ENCODE data around the gene CEP295NL.
"Not testable (repeated sequence)": the region's sequence is repeated elsewhere in the genome, so short reads cannot be mapped to it uniquely, and the experiment has no call there.

The CEP295NL gene

GRCh38 chr17:78905116-78905515, 2.1 kb upstream of the CEP295NL start:
- no peak for DNase-seq (ENCODE audit: low spot score)

GRCh38 chr17:78904371-78904770, 1.4 kb upstream of the CEP295NL start:
- no peak for DNase-seq (ENCODE audit: low spot score)

DNA sequence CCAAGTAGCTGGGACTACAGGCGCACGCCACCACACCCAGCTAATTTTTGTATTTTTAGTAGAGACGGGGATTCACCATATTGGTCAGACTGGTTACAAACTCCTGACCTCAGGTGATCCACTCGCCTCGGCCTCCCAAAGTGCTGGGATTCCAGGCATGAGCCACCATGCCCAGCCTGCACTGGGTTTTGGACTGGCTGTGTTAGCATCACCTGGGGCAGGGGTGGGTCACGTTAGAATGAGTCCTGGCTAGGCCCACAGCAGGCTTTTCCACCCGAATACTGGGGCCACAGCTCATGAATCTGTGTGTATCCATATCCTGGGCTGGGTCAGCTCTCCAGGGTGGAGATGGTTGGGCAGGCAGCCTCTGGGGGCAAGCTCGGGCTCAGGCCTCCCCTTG, 770 bp downstream of the CEP295NL start:
- not testable (repeated sequence) for DNase-seq (ENCODE audit: low spot score)

DNA sequence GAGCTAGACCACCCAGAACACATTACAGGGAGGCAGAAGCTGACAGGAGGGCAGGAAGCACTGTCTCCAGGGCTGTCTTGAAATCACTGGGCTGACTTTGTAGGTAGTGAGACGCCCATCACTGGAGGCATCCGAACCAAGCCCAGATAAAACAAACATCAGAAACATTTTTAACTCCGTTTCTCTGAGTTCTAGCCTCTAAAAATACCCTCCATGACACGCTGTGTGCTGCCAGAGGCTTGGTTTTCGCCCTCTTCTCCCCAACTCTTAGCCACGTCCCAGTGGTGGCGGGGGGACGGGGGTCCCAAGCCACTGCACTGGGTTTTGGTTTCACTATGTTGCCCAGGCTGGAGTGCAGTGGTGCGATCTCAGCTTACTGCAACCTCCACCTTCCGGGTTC, 1.2 kb downstream of the CEP295NL start:
- no peak for DNase-seq (ENCODE audit: low spot score)

- DNase-seq (ENCODE audit: low spot score), result no peak
Observed at GRCh38 chr17:78900816-78901215, 2.2 kb downstream of the CEP295NL start.

GRCh38 chr17:78899361-78900260, 3.4 kb downstream of the CEP295NL start:
- DNase-seq (ENCODE audit: low spot score), result no peak

DNA sequence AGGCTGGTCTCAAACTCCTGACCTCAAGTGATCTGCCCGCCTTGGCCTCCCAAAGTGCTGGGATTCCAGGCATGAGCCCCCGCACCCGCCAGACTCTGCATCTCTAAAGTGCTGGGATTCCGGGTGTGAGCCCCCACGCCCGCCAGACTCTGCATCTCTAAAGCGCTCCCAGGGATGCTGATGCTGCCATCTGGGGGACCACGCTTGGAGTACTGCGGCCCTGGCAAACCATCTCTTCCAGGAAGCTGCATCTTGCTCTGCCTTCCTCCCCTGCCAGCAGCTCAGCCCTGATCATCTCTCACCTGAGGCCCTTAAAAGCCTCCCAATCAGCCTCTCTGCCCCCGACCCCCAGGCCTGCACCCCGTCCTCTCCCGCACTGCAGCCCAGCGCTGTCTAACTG, 4.1 kb downstream of the CEP295NL start:
- no peak for DNase-seq (ENCODE audit: low spot score)

GRCh38 chr17:78898075-78898836, 4.7 kb downstream of the CEP295NL start:
- no peak for DNase-seq (ENCODE audit: low spot score)

DNA sequence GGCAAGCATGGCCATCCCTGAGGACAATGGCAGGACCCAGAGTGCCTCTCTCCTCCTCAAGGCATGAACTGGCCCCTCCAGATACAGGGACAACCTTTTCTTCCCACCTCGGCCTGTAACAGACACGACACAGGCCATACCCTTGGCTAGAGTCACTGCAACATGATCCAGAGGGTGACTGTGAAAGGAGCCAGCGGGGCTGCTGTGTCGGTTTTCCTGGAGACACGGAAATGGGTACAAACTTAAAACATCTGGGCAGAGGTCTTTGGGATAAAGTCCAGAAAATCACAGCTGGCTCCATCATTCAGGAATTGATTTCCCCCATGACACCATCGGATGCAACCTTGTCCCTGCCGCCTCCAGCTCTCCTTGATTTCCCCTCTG, 5.3 kb downstream of the CEP295NL start:
- no peak for DNase-seq (ENCODE audit: low spot score)

DNA sequence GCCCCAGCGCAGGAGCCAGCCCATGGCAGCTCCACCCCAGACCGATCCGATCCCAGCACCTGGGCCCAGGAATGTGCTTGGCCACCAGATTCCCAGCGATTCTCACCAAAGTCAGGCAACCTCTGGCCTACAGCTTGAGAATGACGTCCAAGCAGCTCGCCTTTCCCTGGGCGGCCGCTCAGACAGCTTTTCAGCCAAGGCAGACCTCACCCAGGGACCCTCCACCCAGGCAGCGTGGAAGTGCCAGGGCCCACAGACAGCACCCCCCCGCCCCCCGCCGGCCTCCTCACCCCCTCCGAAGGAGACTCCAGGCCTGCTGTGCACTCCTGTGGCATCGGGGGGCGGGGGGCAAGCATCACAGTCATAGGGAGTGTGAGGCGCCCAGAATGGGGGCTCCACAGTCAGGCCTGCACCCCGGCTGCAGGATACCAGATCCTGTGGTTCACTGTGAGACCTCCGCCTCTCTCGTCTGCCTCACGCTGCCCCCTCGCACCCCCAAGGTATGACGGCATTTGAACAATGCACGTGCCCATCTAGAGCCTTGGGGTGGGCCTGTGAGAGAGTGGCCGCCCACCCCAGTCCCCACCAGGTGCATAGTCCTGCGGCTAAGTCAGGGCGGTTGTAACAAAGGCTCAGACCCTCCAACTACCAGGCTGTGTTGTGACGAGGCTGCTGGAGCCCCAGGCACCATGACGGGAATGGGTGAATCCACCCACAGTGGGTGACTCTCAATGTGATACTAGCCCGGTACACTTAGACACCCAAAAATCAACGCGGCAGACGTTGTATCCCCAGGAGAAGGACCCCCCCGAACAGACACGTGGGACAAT, 6.0 kb downstream of the CEP295NL start:
- no peak for DNase-seq (ENCODE audit: low spot score)

GRCh38 chr17:78896091-78896833, 6.7 kb downstream of the CEP295NL start:
- no peak for DNase-seq (ENCODE audit: low spot score)

GRCh38 chr17:78895322-78895721, 7.7 kb downstream of the CEP295NL start:
- DNase-seq (ENCODE audit: low spot score), result no peak

DNA sequence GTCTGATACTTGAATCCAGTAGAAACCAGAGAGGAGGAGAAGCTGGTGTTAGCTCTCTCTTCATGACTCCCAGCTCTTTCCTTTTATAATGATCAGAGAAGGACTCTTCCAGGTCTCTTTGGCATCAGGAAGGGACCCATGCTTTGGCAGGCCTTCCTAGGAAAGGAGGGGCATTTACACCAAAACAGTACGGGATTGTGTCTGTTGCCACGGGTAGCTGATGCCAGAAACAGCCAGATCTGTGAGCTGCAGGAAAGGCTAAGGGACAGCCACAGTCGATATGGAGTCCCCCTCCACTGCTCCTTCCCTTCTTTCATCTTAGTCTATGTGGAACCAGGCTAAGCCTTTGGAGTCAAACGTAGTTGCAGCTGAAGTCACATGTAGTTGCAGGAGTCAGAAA, 9.3 kb downstream of the CEP295NL start:
- no peak for DNase-seq (ENCODE audit: low spot score)

DNA sequence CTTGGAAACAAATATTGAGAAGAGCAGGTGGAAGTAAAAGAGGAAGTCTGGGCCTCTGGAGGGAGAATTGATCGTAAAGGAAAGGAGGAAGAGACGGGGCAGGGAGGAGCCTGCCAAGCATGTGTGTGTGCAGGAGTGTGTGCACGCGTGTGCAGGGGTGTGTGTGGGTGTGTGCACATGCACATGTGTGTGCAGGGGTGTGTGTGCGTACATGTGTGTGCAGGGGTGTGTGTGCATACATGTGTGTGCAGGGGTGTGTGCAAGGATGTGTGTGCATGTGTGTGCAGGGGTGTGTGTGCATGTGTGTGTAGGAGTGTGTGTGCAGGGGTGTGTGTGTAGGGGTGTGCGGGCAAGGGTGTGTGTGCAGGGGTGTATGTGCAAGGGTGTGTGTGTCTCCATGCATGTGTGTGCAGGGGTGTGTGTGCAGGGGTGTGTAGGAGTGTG, 10.0 kb downstream of the CEP295NL start:
- DNase-seq (ENCODE audit: low spot score), result no peak

- no peak for DNase-seq (ENCODE audit: low spot score)
Observed at GRCh38 chr17:78892520-78892919, 10.5 kb downstream of the CEP295NL start.

GRCh38 chr17:78892062-78892456, 10.9 kb downstream of the CEP295NL start:
- DNase-seq (ENCODE audit: low spot score), result no peak

- no peak for DNase-seq (ENCODE audit: low spot score)
Observed at GRCh38 chr17:78891406-78892061, 11.5 kb downstream of the CEP295NL start.

DNA sequence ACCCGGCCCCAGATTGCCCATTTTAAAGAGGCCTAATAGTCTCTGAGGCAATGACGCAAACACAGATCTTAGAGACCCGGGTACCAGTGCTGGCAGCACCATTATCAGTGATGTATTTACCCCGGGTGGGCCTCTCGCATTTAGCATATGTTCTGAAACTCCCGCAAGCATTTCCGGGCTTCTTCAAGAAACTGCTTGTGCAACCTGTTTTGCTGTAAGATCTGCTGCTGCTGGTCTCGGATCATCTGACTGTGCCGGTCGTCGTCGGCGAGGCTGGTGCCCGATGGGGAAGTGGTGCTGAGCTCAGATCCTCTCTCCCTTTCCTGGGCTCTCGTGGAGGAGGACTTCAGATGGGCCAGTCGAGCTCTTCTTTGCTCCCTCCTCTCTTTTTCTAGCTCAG, 12.5 kb downstream of the CEP295NL start:
- peak; percentile 70 for DNase-seq (ENCODE audit: low spot score)

DNA sequence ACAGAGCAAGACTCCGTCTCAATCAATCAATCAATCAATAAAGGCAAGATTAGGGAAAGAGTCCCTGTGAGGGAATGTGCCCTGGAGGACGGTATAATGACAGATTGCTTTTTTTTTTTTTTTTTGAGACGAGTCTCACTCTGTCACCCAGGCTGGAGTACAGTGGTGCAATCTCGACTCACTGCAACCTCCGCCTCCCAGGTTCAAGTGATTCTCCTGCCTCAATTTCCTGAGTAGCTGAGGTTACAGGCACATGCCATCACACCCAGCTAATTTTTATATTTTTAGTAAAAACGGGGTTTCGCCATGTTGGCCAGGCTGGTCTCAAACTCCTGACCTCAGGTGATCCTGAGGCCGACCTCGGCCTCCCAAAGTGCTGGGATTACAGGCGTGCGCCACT, 12.9 kb downstream of the CEP295NL start:
- not testable (repeated sequence) for DNase-seq (ENCODE audit: low spot score)

DNA sequence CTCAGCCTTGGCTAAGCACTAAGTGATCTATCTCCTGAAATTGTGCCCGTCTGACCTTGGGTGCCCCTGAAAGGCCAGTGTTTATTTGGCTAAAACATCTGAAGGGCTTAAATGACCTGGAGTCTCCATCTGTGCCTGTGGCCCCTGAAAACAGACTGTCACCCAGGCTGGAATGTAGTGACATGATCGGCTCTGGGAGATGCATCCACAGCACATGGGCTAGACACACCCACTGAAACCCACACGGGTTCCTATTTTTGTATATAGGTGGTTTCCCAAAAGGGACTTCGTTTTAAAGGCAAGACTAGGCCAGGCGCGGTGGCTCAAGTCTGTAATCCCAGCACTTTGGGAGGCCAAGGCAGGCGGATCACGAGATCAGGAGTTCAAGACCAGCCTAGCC, 13.5 kb downstream of the CEP295NL start:
- peak; percentile 34 for DNase-seq (ENCODE audit: low spot score)

DNA sequence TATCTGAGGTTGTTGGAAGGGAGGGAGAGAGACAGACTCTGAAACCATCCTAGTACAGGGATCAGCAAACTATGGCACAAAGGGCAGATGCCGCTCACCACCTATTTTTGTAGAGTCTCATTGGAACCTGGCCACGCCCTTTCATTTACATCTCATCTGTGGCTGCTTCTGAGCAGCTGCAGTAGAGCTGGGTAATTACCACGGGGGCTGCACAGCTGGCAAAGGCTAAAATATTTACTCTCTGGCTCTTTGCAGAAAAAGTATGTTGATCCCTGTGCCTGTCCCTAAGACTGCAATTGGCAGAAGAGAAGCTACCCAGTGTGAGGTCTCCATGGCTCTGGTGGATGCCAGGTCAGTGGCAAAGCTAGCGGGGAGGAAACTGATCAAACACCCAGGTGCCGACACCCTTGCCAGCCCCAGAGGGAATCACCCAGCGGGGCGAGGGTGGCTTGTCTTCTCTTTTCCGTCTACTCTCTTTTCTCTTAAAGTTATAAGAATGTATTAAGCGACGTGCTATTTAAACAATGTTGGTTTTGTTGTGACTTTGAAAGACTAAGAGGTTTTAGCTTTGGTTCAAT, 14.0 kb downstream of the CEP295NL start:
- DNase-seq (ENCODE audit: low spot score), result no peak
